HepG2 (cell line): ENCODE results near the gene ACSS2. TPM values are rescaled to one million over a fixed set of nuclear protein-coding genes. Genes with fewer than 3 reads are reported as not detected.

Experiments used
- DR1 ChIP-seq: sonication (generic); formaldehyde crosslinking; IDR thresholded peaks from 2 replicates; pipeline ENCODE4 v1.8.0; 2021; ENCODE audit warnings: mild to moderate bottlenecking, missing genetic modification reagents, inconsistent platforms
- HMGA1 ChIP-seq: sonication (generic); formaldehyde crosslinking; conservative IDR thresholded peaks from 2 replicates; pipeline ENCODE4 v1.4.0; 2020; ENCODE audit warnings: missing genetic modification reagents
- JARID2 ChIP-seq: sonication (generic); formaldehyde crosslinking; IDR thresholded peaks from 2 replicates; pipeline ENCODE4 v1.8.1; 2023; ENCODE audit warnings: missing genetic modification reagents, inconsistent platforms; ENCODE audit not compliant: insufficient replicate concordance
- NPAS2 ChIP-seq: sonication (generic); formaldehyde crosslinking; IDR thresholded peaks from 2 replicates; pipeline ENCODE4 v1.8.0; 2022; ENCODE audit warnings: mild to moderate bottlenecking, missing genetic modification reagents, borderline replicate concordance
- PTBP1 ChIP-seq: fragments of 200-400 bp; formaldehyde crosslinking; IDR thresholded peaks from 2 replicates; pipeline ENCODE4 v1.6.1; 2018; ENCODE audit warnings: low read length, low read depth; ENCODE audit not compliant: poor library complexity, severe bottlenecking
- RFXANK ChIP-seq: IDR thresholded peaks from 2 replicates; pipeline ENCODE4 v1.6.1; 2016
- RFXAP ChIP-seq: sonication (generic); formaldehyde crosslinking; IDR thresholded peaks from 2 replicates; pipeline ENCODE4 v1.4.0; 2020; ENCODE audit warnings: missing genetic modification reagents, borderline replicate concordance
- SATB2 ChIP-seq: sonication (generic); formaldehyde crosslinking; IDR thresholded peaks from 2 replicates; pipeline ENCODE4 v1.5.0; 2020; ENCODE audit warnings: missing genetic modification reagents
- USF2 ChIP-seq, 2 experiments: sonication (generic) in 1 of 2; formaldehyde crosslinking in 1 of 2; IDR thresholded peaks; 2 replicates each; pipeline versions ENCODE4 v1.5.1 to v1.6.1; 2011 to 2020; ENCODE audit warnings: borderline replicate concordance in 1 of 2, low read depth in 1 of 2, low read length in 1 of 2, mild to moderate bottlenecking in 1 of 2, missing genetic modification reagents in 1 of 2, moderate library complexity in 1 of 2
- WIZ ChIP-seq: sonication (generic); formaldehyde crosslinking; IDR thresholded peaks from 2 replicates; pipeline ENCODE4 v1.5.1; 2020; ENCODE audit warnings: mild to moderate bottlenecking, missing genetic modification reagents
- ZFP36L1 ChIP-seq: sonication (generic); formaldehyde crosslinking; IDR thresholded peaks from 2 replicates; pipeline ENCODE4 v1.8.0; 2022; ENCODE audit warnings: mild to moderate bottlenecking, missing genetic modification reagents, moderate library complexity
- ZFP41 ChIP-seq: sonication (generic); formaldehyde crosslinking; IDR thresholded peaks from 2 replicates; pipeline ENCODE4 v1.4.0; 2020; ENCODE audit warnings: mild to moderate bottlenecking, missing genetic modification reagents, borderline replicate concordance
- ZNF720 ChIP-seq: sonication (generic); formaldehyde crosslinking; IDR thresholded peaks from 2 replicates; pipeline ENCODE4 v1.4.0; 2020; ENCODE audit warnings: missing genetic modification reagents
- ZSCAN25 ChIP-seq: sonication (generic); formaldehyde crosslinking; IDR thresholded peaks from 2 replicates; pipeline ENCODE4 v1.8.0; 2022; ENCODE audit warnings: mild to moderate bottlenecking, missing genetic modification reagents
- polyA plus RNA-seq, 8 experiments: library from polyadenylated mRNA; depleted of rRNA in 3 of 8; stranded (reverse) in 7 of 8; unstranded in 1 of 8; fragments of >200 nt; fragmentation: Illumina TruSeq in 4 of 8; extraction: Trizol in 4 of 8; gene quantifications; 2 replicates each; pipeline versions ENCODE4 v1.2.1 to v1.2.3, GENCODE V29; 2011 to 2016; ENCODE audit warnings: low read depth in 4 of 8, missing spikeins in 1 of 8, mixed read lengths in 1 of 8; ENCODE audit not compliant: insufficient read depth in 1 of 8
- total RNA-seq, 5 experiments: library from RNA; depleted of rRNA; stranded (reverse); fragments of >200 nt; fragmentation: Illumina TruSeq; extraction: Trizol; gene quantifications; 2 replicates each; pipeline ENCODE4 v1.2.3, GENCODE V29; 2016; ENCODE audit warnings: low read depth in 1 of 5

Gene ACSS2
- total and polyA plus RNA-seq, 2 of the 13 experiments (the other 11 are each of a cell fraction or from before 2014, with no cell fraction given): 72.8 to 89.7 TPM

- TF ChIP-seq DR1 (CRISPR knock-in tag) (no peak), WIZ (CRISPR knock-in tag) (peak; percentile 34; the same call in 1 of the 2 replicates), ZSCAN25 (CRISPR knock-in tag) (no peak), SATB2 (peak; percentile 18; the same call in 1 of the 2 replicates), ZFP41 (CRISPR knock-in tag) (peak; percentile 77; the same call in 1 of the 2 replicates), USF2 (IDR thresholded peaks at IDR 0.05; ENCODE audit: low read depth, low read length) (no peak), USF2 (CRISPR knock-in tag; IDR thresholded peaks at IDR 0.05; ENCODE audit: borderline replicate concordance) (peak; percentile 62; the same call in 1 of the 2 replicates), PTBP1 (no peak), RFXAP (CRISPR knock-in tag) (0 out of 2 replicates have a peak, but pooled peaks have one; percentile 13), HMGA1 (no peak), RFXANK (CRISPR knock-in tag) (no peak), NPAS2 (CRISPR knock-in tag) (no peak), JARID2 (CRISPR knock-in tag) (no peak), ZFP36L1 (CRISPR knock-in tag) (0 out of 2 replicates have a peak, but pooled peaks have one; percentile 17), ZNF720 (CRISPR knock-in tag) (no peak)
These were observed 78.5 kb downstream of the ACSS2 start (continued) for GRCh38 chr20:34954904-34955230.
